HG03571 (cell line): ENCODE data around the gene TOR2A.

Experiments used
- ATAC-seq: cut with Tn5 transposase; IDR thresholded peaks from one replicate; pipeline ENCODE4 v1.9.1; 2021; ENCODE audit not compliant: unreplicated experiment

Gene TOR2A

DNA sequence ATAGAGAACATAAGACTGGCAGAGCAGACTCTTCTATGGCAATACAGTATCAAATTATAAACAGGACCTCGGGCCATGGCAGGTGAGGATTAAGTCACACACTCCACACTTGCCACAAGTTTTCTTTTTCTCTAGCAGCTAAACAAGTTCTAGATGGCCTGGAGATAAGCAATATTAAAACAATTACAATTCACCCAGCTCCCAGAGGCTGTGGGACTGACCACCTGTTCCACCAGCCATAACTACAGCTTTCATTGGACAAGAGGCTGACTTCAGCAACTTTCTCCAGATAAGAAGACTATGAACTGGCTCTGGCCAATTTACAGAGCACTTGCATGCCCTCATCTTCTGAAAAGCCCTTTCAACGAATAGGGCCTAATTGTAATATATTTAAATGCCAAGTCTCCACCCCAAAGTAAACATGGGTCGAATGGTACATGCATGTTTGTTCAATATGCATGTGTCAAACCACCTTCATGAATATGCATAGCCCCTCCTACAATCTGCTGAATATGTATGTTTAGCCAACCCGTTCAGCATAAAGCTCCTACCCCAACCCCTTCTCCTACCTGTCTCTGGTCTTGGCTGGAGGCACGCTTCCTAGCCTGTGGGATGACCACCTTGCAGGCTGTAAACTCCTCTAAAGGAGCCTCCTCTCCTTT, 34.4 kb downstream of the TOR2A start:
- ATAC-seq, result no peak

GRCh38 chr9:127700140-127700539, 35.0 kb downstream of the TOR2A start:
- no peak for ATAC-seq

GRCh38 chr9:127698985-127699670, 36.0 kb downstream of the TOR2A start:
- ATAC-seq, result peak; percentile 85

DNA sequence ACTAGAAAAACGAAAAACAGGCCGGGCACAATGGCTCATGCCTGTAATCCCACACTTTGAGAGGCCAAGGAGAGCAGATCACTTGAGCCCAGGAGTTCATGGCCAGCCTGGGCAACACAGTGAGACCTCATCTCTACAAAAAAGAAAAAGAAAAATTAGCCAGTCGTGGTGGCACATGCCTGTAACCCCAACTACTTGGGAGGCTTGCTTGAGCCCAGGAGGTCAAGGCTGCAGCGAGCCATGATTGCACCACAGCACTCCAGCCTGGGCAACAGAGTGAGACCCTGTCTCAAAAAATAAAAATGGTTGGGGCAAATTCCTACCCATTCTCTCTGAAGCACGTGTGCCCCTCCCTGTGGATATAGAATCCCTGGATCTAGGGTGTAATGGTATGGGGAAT, 36.7 kb downstream of the TOR2A start:
- ATAC-seq, result no peak

GRCh38 chr9:127697575-127697974, 37.5 kb downstream of the TOR2A start:
- ATAC-seq, result no peak

- no peak for ATAC-seq
Observed at GRCh38 chr9:127694890-127695720, 40.0 kb downstream of the TOR2A start.

GRCh38 chr9:127693697-127694096, 41.4 kb downstream of the TOR2A start:
- ATAC-seq, result no peak

GRCh38 chr9:127693143-127693542, 42.0 kb downstream of the TOR2A start:
- ATAC-seq, result no peak

- ATAC-seq, result no peak
Observed at GRCh38 chr9:127692071-127692470, 43.0 kb downstream of the TOR2A start.

- no peak for ATAC-seq
Observed at GRCh38 chr9:127690735-127691134, 44.4 kb downstream of the TOR2A start.

- no peak for ATAC-seq
Observed at GRCh38 chr9:127689329-127690000, 45.6 kb downstream of the TOR2A start.

- no peak for ATAC-seq
Observed at GRCh38 chr9:127686461-127687393, 48.4 kb downstream of the TOR2A start.

- ATAC-seq, result no peak
Observed at GRCh38 chr9:127684576-127684975, 50.5 kb downstream of the TOR2A start.

GRCh38 chr9:127683723-127684122, 51.4 kb downstream of the TOR2A start:
- no peak for ATAC-seq

DNA sequence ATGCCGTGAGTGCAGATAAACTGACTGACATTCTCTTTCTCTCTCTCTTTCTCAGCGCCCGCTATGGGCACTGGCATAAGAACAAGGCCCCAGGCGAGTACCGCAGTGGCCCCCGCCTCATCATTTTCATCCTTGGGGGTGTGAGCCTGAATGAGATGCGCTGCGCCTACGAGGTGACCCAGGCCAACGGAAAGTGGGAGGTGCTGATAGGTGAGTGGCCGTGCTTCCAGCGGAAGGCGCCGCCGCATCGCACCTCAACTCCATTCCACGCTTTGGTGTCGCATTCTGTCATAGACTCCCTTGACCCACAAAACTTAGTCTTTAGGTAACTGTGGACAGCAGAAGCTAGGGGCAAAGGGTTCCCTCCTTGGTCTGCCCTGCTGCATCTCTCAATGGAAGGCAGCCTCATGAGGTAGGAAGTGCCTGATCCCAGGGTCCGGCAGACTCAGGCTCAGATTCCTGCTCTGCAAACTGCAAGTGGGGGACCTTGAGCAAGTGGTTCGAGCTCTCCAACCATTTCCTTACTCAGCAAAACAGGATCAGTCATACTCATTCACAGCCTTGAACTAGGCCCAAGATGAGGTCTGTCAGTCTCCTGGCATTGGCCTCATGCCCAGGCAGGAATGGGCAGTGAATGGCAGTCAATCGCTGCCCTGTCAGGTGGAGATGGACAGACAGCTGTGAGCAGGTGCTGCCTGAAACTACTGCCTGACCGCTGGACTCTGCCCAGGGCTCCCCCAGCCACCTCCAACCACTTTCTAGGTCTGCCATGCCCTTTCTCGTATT, 52.5 kb downstream of the TOR2A start:
- no peak for ATAC-seq
